Right lung (tissue), 5 donors: ENCODE results near the gene RNF220. TPM values are rescaled to one million over a fixed set of nuclear protein-coding genes. Genes with fewer than 3 reads are reported as not detected.

Experiments used
- DNase-seq, 2 donors: peaks; one replicate each; pipeline ENCODE4 v3.0.0-alpha.2; 2013
- polyA plus RNA-seq, 5 donors: library from polyadenylated mRNA; unstranded; fragments of 120-200 nt; gene quantifications; one replicate each; pipeline versions ENCODE4 v1.2.1 to v1.2.3, GENCODE V29; 2013; ENCODE audit warnings: inconsistent platforms in 1 of 5, low replicate concordance in 1 of 5; ENCODE audit not compliant: insufficient read length in 5 of 5, insufficient read depth in 1 of 5

Gene RNF220
- polyA plus RNA-seq, 5 donors, result 79.7 to 104 (median 102) TPM

DNA sequence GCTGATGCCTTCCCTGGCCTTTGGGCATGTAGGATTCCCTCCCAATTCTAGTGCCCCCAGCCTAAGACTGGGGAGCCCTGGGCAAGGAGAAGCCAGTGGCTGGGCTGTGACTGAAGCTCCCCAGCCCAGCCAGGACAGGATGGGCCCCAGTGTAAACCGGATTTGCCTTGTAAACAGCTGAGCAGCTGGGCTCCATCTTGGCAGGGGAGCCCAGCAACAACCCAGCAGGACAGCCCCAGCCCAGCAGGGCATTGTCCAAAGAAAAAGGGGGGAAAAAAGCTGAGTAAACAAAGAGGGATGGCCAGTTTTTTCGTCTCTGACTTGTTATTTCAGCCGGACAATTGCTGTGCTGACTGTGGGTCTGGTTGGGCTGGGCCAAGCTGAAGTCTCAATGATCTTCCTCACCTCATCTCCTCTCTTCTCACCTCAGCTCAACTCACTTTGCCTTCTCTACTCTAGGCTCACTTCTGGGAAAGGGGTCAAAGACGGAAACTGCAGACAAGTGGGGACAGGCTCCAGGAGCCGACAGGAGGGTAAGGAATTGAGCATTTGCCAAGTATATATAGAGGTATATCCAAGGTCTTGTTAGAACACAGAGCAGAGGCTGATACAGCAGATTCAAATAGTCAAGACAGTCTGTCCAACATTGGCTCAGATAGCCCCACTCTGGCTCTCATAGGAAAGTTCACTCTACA, 171.5 kb downstream of the RNF220 start:
- DNase-seq, result peak; percentile 39 to 45

GRCh38 chr1:44581205-44581604, 176.2 kb downstream of the RNF220 start:
- no peak for DNase-seq

- DNase-seq, result no peak
Measured at GRCh38 chr1:44584167-44584566, 179.1 kb downstream of the RNF220 start.

- DNase-seq, result no peak
Measured at GRCh38 chr1:44585315-44585920, 180.4 kb downstream of the RNF220 start.

- no peak for DNase-seq
Measured at GRCh38 chr1:44587796-44588460, 182.9 kb downstream of the RNF220 start.

GRCh38 chr1:44588551-44589210, 183.6 kb downstream of the RNF220 start:
- no peak for DNase-seq

DNA sequence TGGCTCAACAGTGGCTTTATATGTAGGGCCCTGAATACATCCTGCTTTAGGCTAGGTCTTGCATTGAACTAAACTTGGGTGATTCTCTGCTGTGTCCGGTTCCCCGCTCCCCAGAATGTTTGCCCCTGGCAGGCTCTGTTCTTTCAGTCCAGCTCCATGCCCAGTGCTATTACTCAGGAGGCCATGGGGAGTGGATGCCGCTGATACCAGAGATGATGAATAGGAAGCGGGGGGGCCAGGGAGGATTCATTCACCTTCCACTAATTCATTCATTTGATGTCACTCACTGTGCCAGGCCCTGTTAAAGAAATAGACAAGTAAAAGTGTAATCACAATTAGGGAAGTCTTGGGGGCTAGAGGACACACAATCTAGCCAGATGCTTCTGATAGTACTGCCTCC, 185.4 kb downstream of the RNF220 start:
- no peak for DNase-seq

GRCh38 chr1:44591381-44591780, 186.3 kb downstream of the RNF220 start:
- no peak for DNase-seq

DNA sequence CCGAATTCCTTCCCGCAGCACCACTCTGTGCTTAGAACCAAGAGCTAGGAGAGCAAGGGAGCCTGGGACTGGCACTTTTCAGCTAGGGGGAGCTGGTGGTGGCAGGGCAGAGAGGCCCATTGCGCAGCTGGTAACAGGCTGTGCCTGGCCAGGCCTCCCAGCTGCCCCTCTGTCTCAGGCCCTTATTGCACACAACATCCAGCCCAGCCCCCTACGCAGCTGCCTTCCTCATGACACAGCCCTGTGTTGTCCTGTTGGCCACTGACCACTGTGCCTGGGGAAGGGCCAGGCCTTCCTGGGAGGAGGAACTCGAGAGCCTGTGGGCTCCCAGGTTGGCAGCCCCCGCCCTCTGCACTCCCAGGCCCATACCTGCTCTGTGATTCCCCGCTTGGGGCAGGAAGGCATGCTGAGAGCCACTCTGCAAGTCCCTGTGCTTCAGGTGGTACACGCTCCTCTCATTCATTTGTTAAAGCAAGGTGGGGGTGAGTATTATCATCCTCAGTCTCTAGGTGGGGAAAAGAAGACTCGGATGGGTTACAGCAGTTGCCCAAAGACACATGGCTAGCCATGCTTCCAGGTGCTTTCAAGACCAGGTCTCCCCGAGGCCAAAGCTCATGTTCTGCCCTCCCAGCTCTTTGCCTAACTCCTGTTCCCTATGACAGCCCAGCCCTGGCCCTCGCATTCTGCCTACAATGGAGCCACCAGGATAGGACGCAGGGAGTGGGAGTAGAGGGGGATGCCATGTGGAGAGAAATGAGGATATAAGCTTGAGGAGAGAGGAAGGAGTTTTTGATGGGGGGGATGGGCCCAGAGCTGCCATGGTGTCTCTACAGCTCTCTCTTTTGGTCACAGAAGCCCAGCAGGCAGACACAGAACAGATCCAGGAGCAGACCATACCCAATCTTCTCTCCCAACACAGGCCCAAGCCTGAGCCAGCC, 187.4 kb downstream of the RNF220 start:
- DNase-seq, result no peak

GRCh38 chr1:44594353-44594752, 189.3 kb downstream of the RNF220 start:
- DNase-seq, result no peak

GRCh38 chr1:44594871-44595735, 190.0 kb downstream of the RNF220 start:
- DNase-seq, result peak; percentile 37 to 55

DNA sequence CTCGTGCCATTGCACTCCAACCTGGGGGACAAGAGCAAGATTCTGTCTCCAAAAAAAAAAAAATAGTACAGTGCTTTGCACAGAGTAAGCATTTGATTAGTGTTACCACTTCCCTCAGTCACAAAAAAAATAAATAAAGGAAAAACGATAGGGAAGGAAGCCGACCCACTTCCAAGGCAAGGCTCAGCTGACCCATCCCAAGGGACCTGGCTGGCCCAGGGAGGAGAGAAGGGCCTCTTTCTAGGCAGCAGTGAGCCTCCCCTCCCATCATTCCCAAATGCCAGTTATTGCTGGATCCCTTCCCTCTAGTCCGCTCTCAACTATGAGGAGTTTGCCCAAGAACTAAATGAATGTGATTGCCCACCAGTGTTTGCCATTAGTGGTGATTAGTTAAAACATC, 191.5 kb downstream of the RNF220 start:
- DNase-seq, result no peak

DNA sequence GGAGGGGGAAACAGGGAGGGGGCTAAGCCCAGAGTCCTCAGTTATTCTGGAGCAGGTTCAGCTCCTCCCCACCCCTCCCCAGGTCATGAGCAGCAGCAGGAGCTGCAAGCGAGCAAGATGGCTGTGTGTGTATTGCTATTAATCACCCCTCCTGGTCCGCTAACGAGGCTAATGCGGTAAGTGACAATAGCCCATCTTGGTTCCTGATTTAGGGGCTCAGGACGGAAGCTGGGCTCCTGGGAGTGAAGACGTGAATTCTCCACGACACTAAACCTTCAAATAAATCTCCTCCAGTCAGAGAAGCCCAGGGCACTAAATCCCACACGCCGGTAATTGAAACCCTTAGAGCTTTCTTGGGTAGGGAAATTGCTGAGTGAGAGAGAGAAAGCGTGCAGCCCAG, 193.1 kb downstream of the RNF220 start:
- no peak for DNase-seq

- no peak for DNase-seq
Measured at GRCh38 chr1:44602634-44603628, 197.9 kb downstream of the RNF220 start.

- no peak for DNase-seq
Measured at GRCh38 chr1:44603718-44604117, 198.7 kb downstream of the RNF220 start.

DNA sequence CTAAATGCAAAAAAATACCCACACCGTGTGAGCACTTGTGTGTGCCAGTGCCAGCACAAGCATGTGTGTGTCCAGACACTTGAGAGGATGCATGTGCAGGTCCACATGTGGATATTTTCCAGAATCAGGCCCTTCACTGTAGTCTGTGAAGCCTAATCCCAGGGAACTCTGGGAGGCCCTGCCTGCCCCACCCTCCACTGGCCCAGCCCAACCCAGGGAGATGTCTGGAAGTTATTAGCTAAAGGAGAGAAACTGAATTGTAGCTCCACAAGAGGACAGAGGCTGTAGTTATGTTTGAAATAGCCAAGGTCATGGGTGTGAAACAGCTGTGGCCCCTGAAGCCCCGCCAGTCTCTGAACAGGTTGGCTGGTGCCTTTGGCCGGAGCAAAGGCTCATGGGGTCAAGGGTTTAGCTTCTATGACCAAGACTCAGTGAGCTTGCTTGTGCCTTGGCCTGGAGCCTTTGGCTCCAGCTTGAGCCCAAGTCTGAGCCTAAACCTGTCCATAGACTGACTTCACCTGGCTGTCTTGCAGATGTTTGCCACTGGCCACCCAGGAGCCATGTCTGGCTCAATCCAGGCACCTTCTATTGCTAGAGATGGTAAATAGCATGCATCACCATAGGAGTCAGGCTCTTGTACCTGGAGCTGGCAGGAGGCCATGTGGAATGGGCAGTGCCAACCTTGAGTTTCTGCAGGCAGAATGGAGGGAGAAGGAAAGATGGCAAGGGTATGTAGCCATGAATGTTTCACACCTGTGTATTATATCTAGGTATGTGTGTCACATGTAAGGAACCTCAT, 199.3 kb downstream of the RNF220 start:
- DNase-seq, result no peak

DNA sequence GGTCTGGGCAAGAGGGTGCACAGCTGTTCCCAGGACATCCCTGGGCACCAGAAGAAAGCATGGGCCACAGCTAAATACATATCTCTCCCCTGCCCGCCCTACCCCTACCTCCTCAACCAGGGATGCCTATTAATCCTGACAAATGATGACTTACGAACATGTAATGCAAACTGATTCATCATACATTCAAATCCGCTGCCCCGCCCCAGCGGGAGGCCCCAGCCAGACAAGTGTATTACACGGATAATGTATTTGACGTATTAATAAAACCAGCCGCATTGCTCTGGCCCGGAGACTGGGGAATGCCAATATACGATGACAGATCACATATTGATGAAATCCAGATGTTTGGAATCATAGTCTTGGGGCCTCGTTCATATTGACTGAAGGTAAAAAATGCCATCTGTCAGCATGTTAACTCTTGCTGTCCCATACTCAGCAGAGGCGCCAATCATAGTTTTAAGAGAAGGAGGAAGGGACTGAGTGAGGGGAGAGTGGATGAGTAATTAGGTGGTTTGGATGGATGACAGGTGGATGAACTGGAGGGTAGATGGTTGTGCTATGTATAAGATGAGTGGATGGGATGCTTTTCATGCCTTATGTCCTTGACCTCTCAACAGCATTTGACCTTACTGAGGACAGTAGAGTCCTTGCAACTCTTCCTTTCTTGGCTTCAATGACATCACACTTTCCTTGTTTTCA, 201.0 kb downstream of the RNF220 start:
- DNase-seq, result no peak
